Left ventricle myocardium inferior (tissue), 1 donor: ENCODE results near the gene INO80B. TPM values are rescaled to one million over a fixed set of nuclear protein-coding genes. Genes with fewer than 3 reads are reported as not detected.

Source experiments
- DNase-seq: peaks from one replicate; pipeline ENCODE4 v3.0.0-alpha.2; 2020
- H3K27ac ChIP-seq: fragments of 200-600 bp; replicated peaks from 2 replicates; pipeline ENCODE4 v1.8.0; 2021
- H3K27me3 ChIP-seq: fragments of 200-600 bp; 2 replicates; pipeline ENCODE4 v1.8.0; 2021; ENCODE audit warnings: low read depth
- H3K36me3 ChIP-seq: fragments of 200-600 bp; 2 replicates; pipeline ENCODE4 v1.8.0; 2021
- H3K4me1 ChIP-seq: fragments of 200-600 bp; 2 replicates; pipeline ENCODE4 v1.8.0; 2021
- H3K4me3 ChIP-seq: fragments of 200-600 bp; 2 replicates; pipeline ENCODE4 v1.8.0; 2021; ENCODE audit warnings: mild to moderate bottlenecking, moderate library complexity
- H3K9me3 ChIP-seq: fragments of 200-600 bp; replicated peaks from 2 replicates; pipeline ENCODE4 v1.8.0; 2021
- CTCF ChIP-seq: fragments of 200-600 bp; IDR thresholded peaks from 2 replicates; pipeline ENCODE4 v1.8.0; 2021; ENCODE audit warnings: antibody characterized with exemption, mild to moderate bottlenecking, borderline replicate concordance
- intact Hi-C: fragments of 100-400 bp; cut with micrococcal nuclease; formaldehyde crosslinking; loops from one replicate; pipeline ENCODE4 v1.11.0; 2022
- total RNA-seq: library from RNA; stranded (reverse); fragmentation: NEBNext Ultra II Directional; extraction: Animal tissue kit (Norgen Biotek cat#: 25700); gene quantifications from one replicate; pipeline ENCODE4 v1.2.1, GENCODE V29; 2021
- donor health status: DM: no; HTN: yes; CAD: no; lungs with severe emphysema.

Gene INO80B
- total RNA-seq, 1 donor from 2014 or later: 19.3 TPM

- DNase-seq: no peak
- peak overlapping the region; percentile 73 for H3K4me3 ChIP-seq
- peak overlapping the region; percentile 55 for H3K27ac ChIP-seq
- no peaks in the 10 kb centered on the region for H3K27me3 ChIP-seq
- intact Hi-C loops: no loop called here
- no peaks in the 10 kb centered on the region for H3K9me3 ChIP-seq
- no peak for TF ChIP-seq CTCF
- H3K36me3 ChIP-seq: peaks cover 6% of the 10 kb centered on the region
- H3K4me1 ChIP-seq: peaks cover 56% of the 10 kb centered on the region
Observed at GRCh38 chr2:74436848-74437695, 17.8 kb upstream of the INO80B start.

- Histone ChIP-seq H3K36me3 (no peaks in the 10 kb centered on the region), H3K4me1 (peaks cover 57% of the 10 kb centered on the region), H3K9me3 (no peaks in the 10 kb centered on the region), H3K4me3 (peak overlapping the region; percentile 73), H3K27me3 (peaks cover 6% of the 10 kb centered on the region), H3K27ac (peak overlapping the region; percentile 92)
- DNase-seq: no peak
- intact Hi-C loops: no loop called here
- no peak for TF ChIP-seq CTCF
Observed at GRCh38 chr2:74438248-74438647, 16.6 kb upstream of the INO80B start.

DNA sequence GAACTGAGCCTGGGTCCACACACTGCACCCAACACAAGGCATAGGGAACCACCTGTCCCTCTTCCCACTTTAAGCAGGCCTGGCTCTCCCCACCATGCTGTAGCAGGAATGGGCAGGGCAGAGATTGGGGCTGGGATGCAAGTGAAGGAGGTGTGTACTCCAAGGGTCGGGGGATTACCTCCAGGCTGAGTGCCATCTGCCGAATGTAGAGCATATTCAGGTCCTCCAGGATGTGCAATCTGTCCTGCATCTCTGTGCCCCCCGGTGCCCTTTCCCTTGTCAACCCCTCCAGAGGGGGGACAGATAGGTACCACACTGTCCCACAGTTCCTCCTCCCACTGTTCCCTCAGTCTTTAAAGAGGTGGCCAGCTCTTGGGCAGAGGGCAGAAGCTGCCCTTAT lies 15.5 kb upstream of the INO80B start:
- Histone ChIP-seq H3K27ac (peak overlapping the region; percentile 92), H3K4me1 (peaks cover 57% of the 10 kb centered on the region), H3K4me3 (peak overlapping the region; percentile 73), H3K36me3 (no peaks in the 10 kb centered on the region), H3K27me3 (peaks cover 14% of the 10 kb centered on the region), H3K9me3 (no peaks in the 10 kb centered on the region)
- TF ChIP-seq CTCF: no peak
- intact Hi-C loops: no loop called here
- DNase-seq: no peak

DNA sequence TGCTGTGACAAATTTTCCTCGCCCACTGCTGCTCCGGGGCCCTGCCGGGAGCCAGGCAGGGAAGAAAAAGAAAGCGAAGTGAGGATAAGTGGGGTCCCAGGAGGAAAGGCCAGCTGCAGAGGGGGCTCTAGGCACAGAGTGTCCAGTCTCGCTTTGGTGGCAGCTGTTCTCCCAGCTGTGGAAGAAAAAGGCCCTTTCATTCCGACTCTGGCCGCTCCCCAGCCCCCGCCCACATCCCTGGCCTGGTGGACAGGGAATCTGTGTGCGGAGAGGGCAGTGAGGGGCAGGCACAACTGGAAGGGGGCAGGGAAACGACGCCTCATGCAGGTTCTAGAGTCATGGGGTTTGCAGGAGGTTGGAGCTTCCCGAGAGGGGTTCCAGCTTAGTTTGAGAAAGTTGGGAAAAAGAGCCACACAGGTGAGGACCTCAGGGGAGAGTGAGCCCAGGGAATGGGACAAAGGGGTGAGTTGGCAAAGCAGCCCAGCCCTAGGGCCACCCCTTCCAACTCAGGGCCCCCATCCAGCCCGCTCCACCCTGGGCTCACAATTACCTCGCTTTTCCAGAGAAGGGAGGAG lies 15.0 kb upstream of the INO80B start:
- H3K4me1 ChIP-seq: peaks cover 57% of the 10 kb centered on the region
- H3K36me3 ChIP-seq: no peaks in the 10 kb centered on the region
- no peak for TF ChIP-seq CTCF
- peak overlapping the region; percentile 73 for H3K4me3 ChIP-seq
- intact Hi-C loops: no loop called here
- H3K27ac ChIP-seq: peak overlapping the region; percentile 92
- DNase-seq: peak; percentile 89
- no peaks in the 10 kb centered on the region for H3K9me3 ChIP-seq
- H3K27me3 ChIP-seq: peaks cover 14% of the 10 kb centered on the region

DNA sequence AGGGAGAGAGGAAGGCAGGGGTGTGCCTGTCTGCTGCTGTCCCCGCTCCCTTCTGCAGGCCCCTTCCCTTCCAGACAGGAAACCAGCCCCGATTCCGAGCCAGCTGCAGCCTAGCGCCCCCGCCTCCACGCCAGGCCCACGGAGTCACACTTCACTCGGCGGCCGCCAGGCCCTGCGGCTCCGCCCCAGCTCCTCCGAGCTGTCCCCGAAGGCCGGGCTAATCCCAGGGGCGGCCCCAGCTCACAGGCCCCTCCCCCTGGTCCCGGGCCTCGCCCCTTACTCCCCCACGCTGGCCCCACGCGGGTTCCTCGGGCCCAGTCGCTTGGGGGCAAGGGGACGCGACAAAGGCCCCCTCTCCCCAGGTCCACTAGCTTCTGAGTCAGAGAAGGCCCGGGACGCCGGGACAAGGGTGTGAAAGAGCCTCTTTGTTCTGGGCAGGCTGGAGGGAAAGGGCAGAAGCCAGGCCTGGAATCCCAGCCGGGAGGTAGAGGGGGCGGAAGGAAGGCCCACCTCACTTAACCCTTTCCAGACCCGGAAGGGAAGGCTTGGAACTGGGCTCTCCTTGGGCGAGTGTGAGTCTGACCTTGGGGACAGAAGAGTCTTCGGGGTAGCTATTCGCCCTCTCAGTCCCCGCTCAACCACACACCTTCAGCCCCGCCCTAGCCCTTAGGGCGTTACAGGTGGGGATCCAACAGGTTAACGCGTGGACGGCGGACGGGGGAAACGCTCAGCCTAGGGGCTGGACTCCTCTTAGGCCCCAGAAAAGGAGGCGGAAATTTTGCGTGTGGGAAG lies 14.3 kb upstream of the INO80B start:
- DNase-seq: peak; percentile 91
- H3K27ac ChIP-seq: peak overlapping the region; percentile 92
- no peaks in the 10 kb centered on the region for H3K9me3 ChIP-seq
- H3K4me1 ChIP-seq: peaks cover 57% of the 10 kb centered on the region
- TF ChIP-seq CTCF: peak; percentile 65
- H3K36me3 ChIP-seq: no peaks in the 10 kb centered on the region
- H3K4me3 ChIP-seq: peak overlapping the region; percentile 73
- H3K27me3 ChIP-seq: peaks cover 14% of the 10 kb centered on the region
- intact Hi-C loops: no loop called here
